Activated T-helper 1 cell treated with Interleukin-2 at 50 U/mL for 16 hours (primary cell): ENCODE data around the gene AKT1S1.
"Not testable (repeated sequence)": the region's sequence is repeated elsewhere in the genome, so short reads cannot be mapped to it uniquely, and the experiment has no call there.

Experiments
- DNase-seq: peaks from one replicate; pipeline ENCODE4 v3.0.0-alpha.2; 2020; ENCODE audit warnings: low read depth

The AKT1S1 gene

DNA sequence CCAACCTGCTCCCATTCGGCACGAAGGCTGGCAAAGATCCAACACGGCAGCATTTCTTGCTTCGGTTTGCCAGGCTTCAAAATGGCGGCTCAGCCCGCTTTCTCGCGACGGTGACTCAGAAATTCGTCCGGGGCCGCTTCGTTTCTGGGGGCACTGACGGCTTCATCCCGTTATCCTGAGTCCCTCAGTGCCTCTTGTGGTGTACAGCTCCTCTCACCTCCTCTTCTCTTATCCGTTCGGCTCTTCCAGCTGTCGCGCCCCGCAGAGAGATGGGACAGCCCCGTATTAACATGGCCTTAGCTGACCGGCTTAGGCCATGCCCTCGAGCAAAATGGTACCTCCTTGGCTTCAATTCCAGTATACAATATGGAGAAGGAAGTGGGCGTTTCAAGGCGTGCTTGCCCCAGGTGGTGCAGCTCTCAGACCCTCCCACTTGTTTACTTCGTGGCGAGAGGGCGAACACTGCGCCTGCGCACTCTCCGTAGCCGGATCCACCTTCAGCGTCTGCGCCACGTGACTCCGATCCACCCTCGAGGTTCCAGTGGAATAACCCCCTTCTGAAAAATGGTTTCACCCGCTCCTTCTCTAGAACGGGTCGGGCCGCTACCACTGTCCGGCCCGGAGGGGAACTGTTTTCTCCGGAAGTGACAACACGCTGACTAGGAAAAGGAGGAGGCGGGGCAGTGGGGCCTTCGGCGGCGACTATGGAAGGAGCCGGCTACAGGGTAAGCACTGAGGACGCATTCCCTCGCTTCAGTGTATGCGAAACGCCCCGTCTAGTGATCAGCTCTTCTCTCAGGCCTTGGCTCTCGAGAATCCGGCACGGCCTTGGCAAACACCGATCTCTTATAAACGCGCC, at the start of gene AKT1S1, which contains the start of gene TBC1D17:
TSS of gene AKT1S1 (minus strand) at position 336 of the 859 bp plus-strand sequence. CDS start 4,060 bp downstream, outside the sequence.
TSS of gene TBC1D17 (plus strand) at position 683 of the 859 bp plus-strand sequence. CDS start at position 705, 22 bp downstream.
- DNase-seq, result peak; percentile 97

GRCh38 chr19:49926515-49926914, 49.4 kb upstream of the AKT1S1 start:
- DNase-seq, result no peak

- no peak for DNase-seq
Observed at GRCh38 chr19:49925486-49925885, 48.3 kb upstream of the AKT1S1 start.

GRCh38 chr19:49924881-49925210, 47.7 kb upstream of the AKT1S1 start:
- not testable (repeated sequence) for DNase-seq

DNA sequence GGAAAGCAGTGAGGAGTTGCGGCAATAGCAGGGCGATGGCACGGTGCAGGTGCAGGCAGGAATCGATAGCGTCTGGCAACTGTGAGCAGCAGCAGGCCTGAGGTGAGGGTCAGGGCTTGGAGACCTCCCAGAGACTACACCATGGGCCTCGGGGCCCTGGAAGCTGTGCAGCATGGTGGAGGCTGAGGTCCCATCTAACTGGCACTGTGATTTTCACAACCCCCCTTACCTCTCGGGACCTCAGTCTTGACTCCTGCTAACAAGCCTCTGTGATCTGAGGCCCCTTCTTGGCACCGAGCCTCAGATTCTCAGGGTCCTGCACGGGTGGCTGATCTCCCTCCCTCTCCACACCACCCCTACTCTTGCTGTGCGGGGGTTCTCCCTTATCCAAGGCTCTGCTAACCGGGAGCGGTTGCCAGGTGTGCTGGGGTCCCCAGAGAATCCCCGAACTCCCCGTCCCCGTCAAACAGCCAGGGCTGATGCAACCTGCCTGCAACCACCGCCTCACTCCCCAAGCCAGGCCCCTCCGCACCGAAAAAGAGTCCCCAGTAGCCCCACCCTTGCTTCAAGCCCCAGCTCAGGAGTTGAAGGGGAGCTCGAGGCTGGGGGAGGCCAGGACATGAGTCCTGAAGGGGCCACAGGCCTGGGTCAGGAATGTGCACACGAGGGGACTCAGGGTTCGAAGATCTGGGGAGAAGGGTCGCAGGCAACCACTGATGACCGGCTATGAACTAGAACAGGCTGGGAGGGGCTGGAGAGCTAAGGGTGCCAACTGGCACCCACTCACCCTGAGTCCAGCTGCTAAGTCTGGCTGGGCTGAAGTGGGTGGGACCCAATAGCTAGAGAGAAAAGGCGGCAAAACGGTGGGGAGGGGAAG, 47.1 kb upstream of the AKT1S1 start:
- DNase-seq, result no peak

DNA sequence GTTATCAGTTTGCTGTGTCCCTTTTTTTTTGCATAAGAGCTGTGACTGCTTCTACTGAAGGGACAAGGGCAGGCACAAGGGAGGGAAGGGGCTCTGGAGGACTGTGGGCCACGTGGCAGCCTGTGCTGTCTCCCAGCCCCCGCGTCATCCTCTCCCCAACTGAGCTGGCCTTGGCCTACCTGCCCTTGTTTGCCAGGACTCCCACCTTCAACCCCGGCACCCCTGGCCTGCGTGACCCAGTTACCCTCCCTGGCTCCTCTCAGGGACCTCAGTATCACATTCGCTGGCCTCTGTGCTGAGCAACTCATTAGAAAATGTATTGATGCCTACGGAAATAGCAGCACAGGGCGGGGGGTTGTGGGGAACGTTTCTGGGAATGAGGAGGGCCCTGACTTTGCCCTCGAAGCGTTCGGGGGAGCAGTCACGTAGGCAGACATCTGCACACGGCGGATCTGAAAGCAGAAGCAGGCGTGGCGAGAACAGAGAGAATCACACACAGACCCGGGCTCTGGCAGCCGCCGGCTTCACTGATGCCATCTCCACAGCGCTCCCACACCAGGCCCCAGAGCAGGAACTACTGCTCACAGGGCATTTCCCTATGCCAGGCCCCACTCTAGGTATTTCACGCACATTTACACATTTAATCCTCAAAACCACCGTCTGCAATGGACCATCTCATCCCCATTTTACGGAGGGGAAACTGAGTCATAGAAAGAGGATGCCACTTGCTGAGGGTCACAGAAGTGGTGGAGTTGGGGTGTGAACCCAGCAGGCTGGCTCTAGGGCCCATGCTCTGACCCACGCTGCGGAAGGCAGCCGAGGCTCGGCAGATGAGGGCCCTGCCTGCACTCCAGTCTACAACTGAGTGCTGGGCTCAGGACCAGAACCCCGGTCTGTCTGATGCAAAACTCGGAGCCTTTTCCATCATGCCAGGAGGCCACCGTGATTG, 46.2 kb upstream of the AKT1S1 start:
- no peak for DNase-seq

DNA sequence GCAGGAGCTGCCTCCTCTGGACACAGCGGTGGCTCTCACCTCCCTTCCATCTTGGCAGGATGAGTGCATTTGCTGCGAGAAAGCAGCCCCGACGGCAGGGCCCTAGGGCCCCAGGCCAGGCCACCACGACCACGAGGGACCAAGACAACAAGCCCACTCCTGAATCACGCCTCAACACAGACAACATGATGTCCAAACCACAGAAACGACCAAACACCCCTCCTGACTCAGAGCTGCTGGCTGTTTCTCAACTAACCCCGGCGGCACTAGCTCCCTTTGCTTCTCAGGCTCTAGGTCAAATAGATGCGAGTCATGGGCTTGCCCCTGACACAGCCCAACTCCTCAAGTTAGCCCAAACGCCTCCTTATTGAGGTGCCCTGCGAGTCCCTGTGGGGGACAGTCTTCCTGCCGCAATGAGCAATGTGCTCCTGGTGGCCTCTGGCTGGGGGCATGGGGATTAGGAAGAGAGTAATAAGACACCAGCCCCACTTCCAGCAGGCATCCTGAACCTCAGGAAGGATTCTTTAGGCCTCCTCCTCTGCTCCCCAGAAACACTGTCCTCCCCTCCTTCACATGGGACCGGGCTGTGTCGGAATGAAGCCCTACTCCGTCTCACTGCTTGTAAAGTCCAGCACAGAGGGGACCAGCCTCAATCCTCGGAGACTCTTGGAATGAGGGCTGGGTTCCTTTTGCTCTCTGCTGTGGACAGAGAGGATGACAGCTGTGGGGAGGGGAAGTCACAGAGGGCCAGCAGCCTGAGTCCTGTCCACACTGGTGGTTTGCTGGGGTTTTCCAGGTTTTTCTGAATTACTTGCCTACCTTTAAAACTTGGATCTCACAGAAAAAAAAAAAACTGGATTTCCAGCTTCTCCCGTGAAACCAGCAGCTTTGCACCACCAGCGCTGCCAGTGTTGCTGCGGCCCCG, 45.0 kb upstream of the AKT1S1 start:
- no peak for DNase-seq

DNA sequence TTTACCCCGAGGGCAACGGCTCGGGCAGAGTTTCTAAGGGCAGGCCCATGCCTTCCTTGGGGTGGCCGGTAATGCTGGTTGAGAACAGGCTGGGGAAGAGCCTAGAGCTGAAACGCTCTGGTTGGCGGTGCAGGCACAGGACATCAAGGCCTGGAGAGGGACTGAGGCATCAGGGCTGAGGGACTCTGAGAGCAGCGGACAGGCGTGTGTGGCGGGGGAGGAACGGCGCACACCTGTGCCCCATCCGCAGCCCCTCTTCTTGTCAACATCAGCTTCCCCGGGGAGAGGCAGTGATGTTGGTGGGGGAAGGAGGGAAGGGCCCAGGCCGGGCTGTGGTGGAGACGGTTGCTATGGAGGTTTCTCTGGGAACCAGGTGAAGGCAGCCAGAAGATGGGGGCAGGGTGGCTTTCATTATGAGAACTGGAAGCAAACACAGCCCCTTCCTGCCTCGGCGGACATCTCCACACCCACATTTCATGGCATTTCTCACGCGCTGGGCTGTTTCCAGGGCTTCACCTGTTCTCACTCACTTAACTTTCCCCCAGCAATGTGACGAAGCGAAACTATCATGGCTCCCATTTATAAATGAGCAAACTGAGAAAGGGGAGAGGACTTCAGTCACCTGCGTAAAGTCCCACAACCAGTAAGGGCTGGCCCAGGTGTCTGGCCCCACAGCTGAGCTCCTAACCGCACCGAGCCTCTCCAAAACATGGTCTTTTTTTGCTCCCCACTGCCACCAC, 43.6 kb upstream of the AKT1S1 start:
- DNase-seq, result no peak

DNA sequence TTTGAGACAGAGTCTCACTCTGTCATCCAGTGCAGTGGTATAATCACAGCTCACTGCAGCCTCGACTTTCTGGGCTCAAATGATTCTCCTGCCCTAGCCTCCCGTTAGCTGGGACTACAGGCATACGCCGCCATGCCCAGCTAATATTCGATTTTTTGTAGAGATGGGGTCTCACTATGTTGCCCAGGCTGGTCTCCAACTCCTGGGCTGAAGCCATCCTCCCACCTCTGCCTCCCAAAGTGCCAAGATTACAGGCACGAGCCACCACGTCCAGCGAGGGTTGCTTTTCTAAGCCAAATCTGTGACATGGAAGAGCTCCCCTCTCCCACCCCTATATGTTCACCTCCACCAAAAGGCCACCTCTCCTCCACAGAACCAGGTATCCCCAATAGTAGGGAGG, 40.9 kb upstream of the AKT1S1 start:
- DNase-seq, result no peak

- no peak for DNase-seq
Observed at GRCh38 chr19:49916839-49917733, 39.9 kb upstream of the AKT1S1 start.

GRCh38 chr19:49915271-49915670, 38.1 kb upstream of the AKT1S1 start:
- DNase-seq, result no peak

GRCh38 chr19:49913720-49914119, 36.6 kb upstream of the AKT1S1 start:
- DNase-seq, result no peak

- no peak for DNase-seq
Observed at GRCh38 chr19:49912965-49913685, 36.0 kb upstream of the AKT1S1 start.

DNA sequence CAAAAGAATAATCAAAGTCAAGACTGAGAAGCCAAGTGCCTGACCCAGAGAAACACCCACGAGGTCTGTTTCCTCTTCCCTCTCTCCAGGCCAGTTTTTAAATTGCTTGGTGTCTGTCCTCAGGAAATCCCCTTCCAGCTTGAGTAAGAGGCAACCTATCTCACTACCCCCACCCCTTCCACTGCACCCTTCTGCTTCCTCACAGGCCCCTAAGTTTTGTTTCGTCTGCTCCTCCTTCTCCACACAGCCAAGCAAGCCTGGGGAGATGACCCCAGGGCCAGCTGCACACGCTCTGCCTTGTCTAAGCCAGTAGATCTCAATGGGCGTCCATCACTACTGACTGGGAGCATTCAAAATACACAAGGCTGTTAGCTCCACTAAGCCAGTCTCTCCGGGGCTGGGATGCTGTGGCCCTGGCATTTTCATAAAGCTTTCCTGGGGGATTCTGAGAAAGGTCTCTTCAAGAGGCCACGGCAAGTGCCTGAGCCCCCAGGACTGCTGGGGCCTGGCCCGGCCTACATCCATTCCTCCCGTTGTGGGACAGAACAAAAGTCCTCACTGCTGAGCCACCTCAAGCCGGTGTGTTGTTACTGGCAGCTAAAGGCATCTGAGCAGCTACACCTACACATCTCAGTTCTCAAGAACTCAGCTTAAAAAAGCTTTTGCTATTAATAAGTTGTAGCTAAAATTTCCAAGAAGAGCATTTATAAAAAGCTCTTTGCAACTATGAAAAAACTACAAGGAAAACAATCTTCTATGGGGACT, 34.4 kb upstream of the AKT1S1 start:
- no peak for DNase-seq

GRCh38 chr19:49910179-49910578, 33.0 kb upstream of the AKT1S1 start:
- no peak for DNase-seq

GRCh38 chr19:49908480-49909420, 31.6 kb upstream of the AKT1S1 start:
- DNase-seq, result no peak
